ENCODE measurements around the gene C4BPB. TPM values are rescaled to one million over a fixed set of nuclear protein-coding genes. Genes with fewer than 3 reads are reported as not detected.

C4BPB gene
- polyA plus RNA-seq, 1 donor (not counting 4 experiments of a cell fraction or from before 2014, with no cell fraction given), result not detected

DNA sequence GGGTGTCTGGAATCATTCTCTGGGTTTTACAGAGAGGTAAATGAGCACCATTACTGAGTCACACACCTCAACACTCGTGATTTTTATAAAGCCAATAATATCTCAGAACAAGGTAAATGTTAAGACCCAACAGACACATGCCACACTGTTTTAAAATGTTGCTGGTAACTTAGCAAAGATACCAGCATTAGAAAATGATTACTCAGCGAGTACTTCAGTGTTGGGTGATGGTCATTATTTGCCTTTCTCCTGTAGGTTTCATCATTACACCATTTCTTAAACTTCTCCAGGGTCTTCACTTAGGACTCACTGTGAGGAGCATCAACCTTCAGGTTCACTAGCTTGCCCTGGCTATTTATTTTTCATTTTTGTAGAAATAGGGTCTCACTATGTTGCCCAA is 6.9 kb upstream of the C4BPB start:
- no peak overlapping the region for H3K9ac ChIP-seq (ENCODE audit: control insufficient read depth, extremely low read depth, insufficient read depth, low read length)
- dilution Hi-C loops (cut with MboI; ENCODE audit: extremely low pct_ligation_motif_present, low sequenced_read_pairs), result no loop called here
- no peaks in the 10 kb centered on the region for H4K20me1 ChIP-seq (ENCODE audit: control insufficient read depth, extremely low read depth, insufficient read depth, low read length)
- H3K27ac ChIP-seq (ENCODE audit: control insufficient read depth, insufficient read depth, low read length), result no peak overlapping the region
- peaks cover 3% of the 10 kb centered on the region for H3K4me1 ChIP-seq (ENCODE audit: control insufficient read depth, extremely low read depth, insufficient read depth, low read length)
- H3K9me3 ChIP-seq (ENCODE audit: control insufficient read depth, low read depth, low read length), result no peaks in the 10 kb centered on the region
- FAIRE-seq (no peak), DNase-seq (ENCODE audit: low read depth, low spot score) (no peak)
- no peak overlapping the region for H3K4me3 ChIP-seq (ENCODE audit: control insufficient read depth in 2 of 3, extremely low read depth in 1 of 3, insufficient read depth in 2 of 3, low read depth in 1 of 3, low read length in 3 of 3)
- no peak overlapping the region for H2AFZ ChIP-seq (ENCODE audit: control insufficient read depth, low read length)
- H3K4me2 ChIP-seq (ENCODE audit: control insufficient read depth, extremely low read depth, insufficient read depth, low read depth, low read length), result no peak overlapping the region
- H3K36me3 ChIP-seq (ENCODE audit: control insufficient read depth in 2 of 2, extremely low read depth in 1 of 2, insufficient read depth in 2 of 2, low read length in 2 of 2), result peaks cover 0 to 6% of the 10 kb centered on the region in 2 experiments
- H3K79me2 ChIP-seq (ENCODE audit: control insufficient read depth, insufficient read depth, low read length), result no peaks in the 10 kb centered on the region
- TF ChIP-seq, protein P1, sequence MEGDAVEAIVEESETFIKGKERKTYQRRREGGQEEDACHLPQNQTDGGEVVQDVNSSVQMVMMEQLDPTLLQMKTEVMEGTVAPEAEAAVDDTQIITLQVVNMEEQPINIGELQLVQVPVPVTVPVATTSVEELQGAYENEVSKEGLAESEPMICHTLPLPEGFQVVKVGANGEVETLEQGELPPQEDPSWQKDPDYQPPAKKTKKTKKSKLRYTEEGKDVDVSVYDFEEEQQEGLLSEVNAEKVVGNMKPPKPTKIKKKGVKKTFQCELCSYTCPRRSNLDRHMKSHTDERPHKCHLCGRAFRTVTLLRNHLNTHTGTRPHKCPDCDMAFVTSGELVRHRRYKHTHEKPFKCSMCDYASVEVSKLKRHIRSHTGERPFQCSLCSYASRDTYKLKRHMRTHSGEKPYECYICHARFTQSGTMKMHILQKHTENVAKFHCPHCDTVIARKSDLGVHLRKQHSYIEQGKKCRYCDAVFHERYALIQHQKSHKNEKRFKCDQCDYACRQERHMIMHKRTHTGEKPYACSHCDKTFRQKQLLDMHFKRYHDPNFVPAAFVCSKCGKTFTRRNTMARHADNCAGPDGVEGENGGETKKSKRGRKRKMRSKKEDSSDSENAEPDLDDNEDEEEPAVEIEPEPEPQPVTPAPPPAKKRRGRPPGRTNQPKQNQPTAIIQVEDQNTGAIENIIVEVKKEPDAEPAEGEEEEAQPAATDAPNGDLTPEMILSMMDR (optimal IDR thresholded peaks at IDR 0.05 in 1 of 3, IDR thresholded peaks at IDR 0.05 in 1 of 3, conservative IDR thresholded peaks at IDR 0.05 in 1 of 3; ENCODE audit: extremely low read depth in 1 of 3, insufficient read depth in 2 of 3, low read length in 3 of 3), result no peak
- TF ChIP-seq EZH2 (IDR thresholded peaks at IDR 0.05; ENCODE audit: low read length), result no peak
- no peaks in the 10 kb centered on the region for H3K9me1 ChIP-seq (ENCODE audit: control insufficient read depth, extremely low read depth, insufficient read depth, low read length)
- H3K27me3 ChIP-seq (ENCODE audit: control insufficient read depth, extremely low read depth, insufficient read depth, low read length), result no peaks in the 10 kb centered on the region

DNA sequence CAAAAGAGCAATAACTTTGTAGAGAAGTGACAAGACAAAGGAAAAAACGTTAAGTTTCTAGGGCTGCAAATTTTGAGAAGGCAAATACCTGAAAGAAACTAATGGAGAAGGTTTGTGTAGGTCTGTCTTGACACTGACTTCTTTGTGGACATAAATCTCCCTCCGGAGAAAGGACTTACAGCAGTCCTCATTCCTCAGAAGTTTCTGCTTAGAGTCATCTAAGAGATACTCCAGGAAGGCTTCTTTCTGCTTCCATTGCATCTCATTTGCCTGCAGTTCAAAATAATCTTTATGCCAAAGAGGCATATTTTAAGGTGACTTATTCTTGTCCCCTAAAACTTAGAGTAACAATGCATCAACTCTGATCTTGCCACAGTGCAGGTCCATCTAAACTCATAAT is 4.4 kb upstream of the C4BPB start:
- no peak overlapping the region for H3K27ac ChIP-seq (ENCODE audit: control insufficient read depth, insufficient read depth, low read length)
- dilution Hi-C loops (cut with MboI; ENCODE audit: extremely low pct_ligation_motif_present, low sequenced_read_pairs), result no loop called here
- no peak overlapping the region for H2AFZ ChIP-seq (ENCODE audit: control insufficient read depth, low read length)
- FAIRE-seq (no peak), DNase-seq (ENCODE audit: low read depth, low spot score) (no peak)
- TF ChIP-seq, protein P1 (optimal IDR thresholded peaks at IDR 0.05 in 1 of 3, IDR thresholded peaks at IDR 0.05 in 1 of 3, conservative IDR thresholded peaks at IDR 0.05 in 1 of 3; ENCODE audit: extremely low read depth in 1 of 3, insufficient read depth in 2 of 3, low read length in 3 of 3), result no peak
- TF ChIP-seq EZH2 (IDR thresholded peaks at IDR 0.05; ENCODE audit: low read length), result no peak
- no peaks in the 10 kb centered on the region for H3K9me1 ChIP-seq (ENCODE audit: control insufficient read depth, extremely low read depth, insufficient read depth, low read length)
- no peaks in the 10 kb centered on the region for H4K20me1 ChIP-seq (ENCODE audit: control insufficient read depth, extremely low read depth, insufficient read depth, low read length)
- H3K27me3 ChIP-seq (ENCODE audit: control insufficient read depth, extremely low read depth, insufficient read depth, low read length), result no peaks in the 10 kb centered on the region
- peaks cover 0 to 3% of the 10 kb centered on the region in 2 experiments for H3K36me3 ChIP-seq (ENCODE audit: control insufficient read depth in 2 of 2, extremely low read depth in 1 of 2, insufficient read depth in 2 of 2, low read length in 2 of 2)
- no peak overlapping the region for H3K4me3 ChIP-seq (ENCODE audit: control insufficient read depth in 2 of 3, extremely low read depth in 1 of 3, insufficient read depth in 2 of 3, low read depth in 1 of 3, low read length in 3 of 3)
- no peak overlapping the region for H3K9ac ChIP-seq (ENCODE audit: control insufficient read depth, extremely low read depth, insufficient read depth, low read length)
- no peak overlapping the region for H3K4me2 ChIP-seq (ENCODE audit: control insufficient read depth, extremely low read depth, insufficient read depth, low read depth, low read length)
- no peaks in the 10 kb centered on the region for H3K9me3 ChIP-seq (ENCODE audit: control insufficient read depth, low read depth, low read length)
- H3K79me2 ChIP-seq (ENCODE audit: control insufficient read depth, insufficient read depth, low read length), result no peaks in the 10 kb centered on the region
- H3K4me1 ChIP-seq (ENCODE audit: control insufficient read depth, extremely low read depth, insufficient read depth, low read length), result peaks cover 5% of the 10 kb centered on the region
